SU-DHL-6 (cell line): ENCODE results near the gene NAA16.

Experiments
- H2AFZ ChIP-seq: fragments of 200-600 bp; sonication (generic); 2 replicates; pipeline ENCODE4 v1.6.1; 2014; ENCODE audit warnings: low read depth, mild to moderate bottlenecking, moderate library complexity, mixed read lengths, antibody characterized with exemption, low read length; ENCODE audit not compliant: severe bottlenecking
- H3F3A ChIP-seq: fragments of 200-600 bp; shearing (Covaris generic); 2 replicates; pipeline ENCODE4 v1.6.0; 2016; ENCODE audit warnings: antibody characterized with exemption, mild to moderate bottlenecking; ENCODE audit not compliant: insufficient read depth
- H3K27ac ChIP-seq: fragments of 200-600 bp; sonication (generic); 2 replicates; pipeline ENCODE4 v1.5.1; 2016; ENCODE audit warnings: low read depth, mild to moderate bottlenecking, low read length, moderate library complexity, mixed read lengths
- H3K27me3 ChIP-seq: fragments of 200-600 bp; sonication (generic), shearing (Covaris generic); 2 replicates; pipeline ENCODE4 v1.6.0; 2014; ENCODE audit warnings: mild to moderate bottlenecking, low read length
- H3K36me3 ChIP-seq: fragments of 200-600 bp; sonication (generic); 2 replicates; pipeline ENCODE4 v1.6.1; 2014; ENCODE audit warnings: mild to moderate bottlenecking, low read length, mixed read lengths
- H3K4me2 ChIP-seq: fragments of 300-600, 200-600 bp; shearing (Covaris generic), sonication (generic); 2 replicates; pipeline ENCODE4 v1.6.0; 2014; ENCODE audit warnings: low read length, low read depth, mild to moderate bottlenecking; ENCODE audit not compliant: poor library complexity, severe bottlenecking
- H3K4me3 ChIP-seq: fragments of 200-600 bp; sonication (generic); 2 replicates; pipeline ENCODE4 v1.5.1; 2014; ENCODE audit warnings: antibody characterized with exemption, low read length, mild to moderate bottlenecking, mixed read lengths; ENCODE audit not compliant: insufficient read depth, poor library complexity, severe bottlenecking
- H3K79me2 ChIP-seq: fragments of 200-600 bp; sonication (generic); 2 replicates; pipeline ENCODE4 v1.6.1; 2014; ENCODE audit warnings: mild to moderate bottlenecking, low read length, moderate library complexity; ENCODE audit not compliant: insufficient read depth
- H3K9ac ChIP-seq: fragments of 200-600 bp; sonication (generic); 2 replicates; pipeline ENCODE4 v1.7.0; 2014; ENCODE audit warnings: mild to moderate bottlenecking, low read length
- H3K9me2 ChIP-seq: fragments of 200-600 bp; sonication (generic); replicated peaks from 2 replicates; pipeline ENCODE4 v1.6.1; 2014; ENCODE audit warnings: low read length; ENCODE audit not compliant: insufficient read depth
- H3K9me3 ChIP-seq: fragments of 200-600 bp; sonication (generic); 2 replicates; pipeline ENCODE4 v1.6.1; 2014; ENCODE audit warnings: low read length, mixed read lengths; ENCODE audit not compliant: insufficient read depth
- H4K20me1 ChIP-seq: fragments of 200-600 bp; sonication (generic); 2 replicates; pipeline ENCODE4 v1.6.1; 2014; ENCODE audit warnings: low read depth, mild to moderate bottlenecking, antibody characterized with exemption, low read length, moderate library complexity, mixed read lengths
- CTCF ChIP-seq: fragments of 200-600 bp; sonication (generic); IDR thresholded peaks from one replicate; pipeline ENCODE4 v1.5.1; 2017; ENCODE audit warnings: antibody characterized with exemption, mild to moderate bottlenecking, low read length, moderate library complexity; ENCODE audit not compliant: insufficient read depth, poor library complexity, severe bottlenecking
- EZH2phosphoT487 ChIP-seq: fragments of 200-600 bp; sonication (generic), shearing (Covaris generic); conservative IDR thresholded peaks from 2 replicates; pipeline ENCODE4 v1.6.1; 2018; ENCODE audit warnings: mild to moderate bottlenecking, antibody characterized with exemption, low read length, moderate library complexity, mixed read lengths

NAA16 gene

GRCh38 chr13:41364043-41364442 is 53.0 kb downstream of the NAA16 start:
- Histone ChIP-seq H2AFZ (no peak overlapping the region), H4K20me1 (no peaks in the 10 kb centered on the region), H3K27ac (no peak overlapping the region), H3K9me3 (no peaks in the 10 kb centered on the region), H3K9ac (no peak overlapping the region), H3F3A (0 out of 2 replicates have a peak, but pooled peaks cover 2% of the 10 kb centered on the region), H3K9me2 (no peaks in the 10 kb centered on the region), H3K27me3 (no peaks in the 10 kb centered on the region), H3K4me3 (no peak overlapping the region), H3K36me3 (peaks cover 90% of the 10 kb centered on the region), H3K4me2 (no peak overlapping the region), H3K79me2 (no peaks in the 10 kb centered on the region)
- TF ChIP-seq EZH2phosphoT487: no peak
- TF ChIP-seq CTCF: no peak

GRCh38 chr13:41365631-41366030 is 54.6 kb downstream of the NAA16 start:
- Histone ChIP-seq H3K4me3 (no peak overlapping the region), H2AFZ (no peak overlapping the region), H3K27me3 (no peaks in the 10 kb centered on the region), H3K36me3 (peaks cover 93% of the 10 kb centered on the region), H3K9ac (no peak overlapping the region), H3K4me2 (no peak overlapping the region), H3K9me3 (no peaks in the 10 kb centered on the region), H3K79me2 (no peaks in the 10 kb centered on the region), H3F3A (0 out of 2 replicates have a peak, but pooled peaks cover 2% of the 10 kb centered on the region), H3K27ac (no peak overlapping the region), H3K9me2 (no peaks in the 10 kb centered on the region), H4K20me1 (no peaks in the 10 kb centered on the region)
- TF ChIP-seq EZH2phosphoT487 (no peak), CTCF (no peak)

GRCh38 chr13:41370736-41371135 is 59.7 kb downstream of the NAA16 start:
- Histone ChIP-seq H3K27ac (no peak overlapping the region), H3K36me3 (peaks cover 86% of the 10 kb centered on the region), H4K20me1 (no peaks in the 10 kb centered on the region), H2AFZ (no peak overlapping the region), H3K9me3 (no peaks in the 10 kb centered on the region), H3K27me3 (no peaks in the 10 kb centered on the region), H3K4me3 (no peak overlapping the region), H3K9ac (no peak overlapping the region), H3K4me2 (no peak overlapping the region), H3F3A (peaks cover 5% of the 10 kb centered on the region), H3K79me2 (no peaks in the 10 kb centered on the region), H3K9me2 (no peaks in the 10 kb centered on the region)
- no peak for TF ChIP-seq EZH2phosphoT487
- TF ChIP-seq CTCF: no peak
